Activated CD4-positive, alpha-beta T cell treated with anti-CD3 and anti-CD28 coated beads for 36 hours (primary cell): ENCODE results near the gene LAMB4. TPM values are rescaled to one million over a fixed set of nuclear protein-coding genes. Genes with fewer than 3 reads are reported as not detected.

Experiments
- ATAC-seq: fragments of 200-7000 bp; cut with Tn5 transposase; one replicate; pipeline ENCODE4 v1.10.0; 2021; ENCODE audit warnings: mild to moderate bottlenecking, moderate library complexity
- CTCF ChIA-PET: fragments of 350-600 bp; sonication (Branson Sonifier 250); formaldehyde crosslinking; loops from one replicate; lab custom pipeline; 2021; ENCODE audit warnings: antibody characterized with exemption; lab: Charles Lee
- POLR2A ChIA-PET: fragments of 350-600 bp; sonication (Branson Sonifier 250); formaldehyde crosslinking; loops from one replicate; lab custom pipeline; 2021; ENCODE audit warnings: antibody characterized with exemption, inconsistent platforms; lab: Charles Lee
- DNase-seq: peaks from one replicate; pipeline ENCODE4 v3.0.0-alpha.2; 2020
- H3K27ac Mint-ChIP-seq: one replicate; pipeline ENCODE4 v1.8.0; 2021; ENCODE audit warnings: mixed read lengths
- H3K27me3 Mint-ChIP-seq: one replicate; pipeline ENCODE4 v1.8.0; 2021; ENCODE audit warnings: mixed read lengths
- H3K36me3 Mint-ChIP-seq: one replicate; pipeline ENCODE4 v1.8.0; 2021; ENCODE audit warnings: low read depth, mixed read lengths
- H3K4me1 Mint-ChIP-seq: one replicate; pipeline ENCODE4 v1.8.0; 2021; ENCODE audit warnings: mixed read lengths
- H3K4me3 Mint-ChIP-seq: one replicate; pipeline ENCODE4 v1.8.0; 2021; ENCODE audit warnings: mild to moderate bottlenecking, moderate library complexity, mixed read lengths
- H3K9me3 Mint-ChIP-seq: one replicate; pipeline ENCODE4 v1.8.0; 2021; ENCODE audit warnings: low read depth, mixed read lengths
- intact Hi-C, 2 experiments: fragments of 100-400 bp; cut with DNase I in 1 of 2; cut with micrococcal nuclease in 1 of 2; formaldehyde crosslinking; loops; one replicate each; pipeline versions ENCODE4 v1.14.2 to v1.15.1; 2022 to 2024; cut with DNase I, micrococcal nuclease
- total RNA-seq, 2 experiments: library from RNA; stranded (reverse); gene quantifications; one replicate each; pipeline ENCODE4 v1.2.3, GENCODE V29; 2021

The LAMB4 gene
- total RNA-seq, 2 experiments from 2014 or later: not detected

DNA sequence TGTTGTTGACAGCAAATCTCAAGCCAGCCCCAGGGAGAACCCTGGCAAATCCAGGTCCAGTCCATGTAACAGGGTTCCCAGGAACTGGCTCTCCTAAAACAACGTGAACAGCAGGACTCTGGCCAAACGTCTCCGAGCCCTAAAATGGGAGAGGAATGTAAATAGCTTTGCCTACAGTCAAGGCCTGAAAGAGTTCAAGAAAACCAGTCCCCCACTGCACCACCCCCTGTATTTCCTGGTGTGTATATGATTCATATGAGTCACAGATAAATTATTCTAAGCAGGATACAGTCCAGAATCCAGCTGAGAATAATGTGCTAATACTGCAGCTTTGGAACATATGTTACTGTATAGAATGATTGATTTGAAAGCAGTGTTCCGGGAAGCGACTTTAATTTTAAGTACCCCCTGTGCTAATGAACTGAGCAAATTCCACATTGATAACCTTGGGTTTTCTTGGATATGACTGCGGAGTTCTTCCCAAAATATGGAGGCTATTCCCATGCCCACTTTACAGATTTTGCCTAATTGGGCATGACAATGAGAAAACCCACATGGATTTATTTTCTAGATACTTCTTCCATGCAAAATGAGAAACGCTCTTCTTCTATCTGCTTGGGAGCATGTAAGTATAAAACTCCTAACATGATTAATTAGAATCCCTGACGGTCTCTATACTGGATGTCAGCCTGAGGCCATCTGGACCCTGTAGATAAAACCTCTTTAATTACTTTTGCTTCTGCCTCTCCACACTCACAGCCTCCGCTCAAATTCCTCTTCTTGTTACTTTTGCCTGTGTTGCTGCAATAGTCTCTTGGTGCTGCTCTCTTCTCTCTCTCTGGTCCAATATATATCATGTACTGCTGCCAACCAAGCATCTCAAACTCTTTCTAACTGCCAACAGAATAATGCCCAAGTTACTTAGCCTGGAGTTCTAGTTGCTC lies 50.2 kb downstream of the LAMB4 start:
- DNase-seq: no peak
- Mint-ChIP-seq H3K9me3 (peaks cover 7% of the 10 kb centered on the region), H3K4me1 (no peaks in the 10 kb centered on the region), H3K27ac (no peak overlapping the region), H3K36me3 (no peaks in the 10 kb centered on the region), H3K27me3 (no peaks in the 10 kb centered on the region), H3K4me3 (no peak overlapping the region)
- CTCF ChIA-PET: no interaction called here
- POLR2A ChIA-PET: no interaction called here
- intact Hi-C loops: no loop called here
- ATAC-seq: no peak

DNA sequence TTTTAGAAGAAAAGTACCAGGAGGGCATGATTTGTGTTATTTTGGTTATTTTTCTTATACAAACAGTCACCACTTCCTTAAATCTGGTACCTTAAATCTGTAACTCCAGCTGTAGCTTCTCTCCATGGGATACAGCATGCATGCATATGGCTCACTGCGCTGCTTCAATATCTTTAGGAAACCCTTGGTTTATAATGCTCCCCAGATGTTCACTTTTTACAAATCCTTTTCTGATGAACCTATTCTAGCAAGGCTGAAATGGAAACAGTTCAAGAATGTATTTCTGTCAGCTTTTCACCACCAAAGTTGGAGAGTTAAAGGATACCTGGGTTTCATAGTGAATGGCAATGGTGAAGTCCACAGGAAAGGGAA lies 50.9 kb downstream of the LAMB4 start:
- ChIA-PET POLR2A (no interaction called here), CTCF (no interaction called here)
- intact Hi-C loops: no loop called here
- H3K36me3 Mint-ChIP-seq: no peaks in the 10 kb centered on the region
- peaks cover 7% of the 10 kb centered on the region for H3K9me3 Mint-ChIP-seq
- no peaks in the 10 kb centered on the region for H3K4me1 Mint-ChIP-seq
- ATAC-seq (no peak), DNase-seq (no peak)
- H3K27me3 Mint-ChIP-seq: no peaks in the 10 kb centered on the region
- H3K4me3 Mint-ChIP-seq: no peak overlapping the region
- no peak overlapping the region for H3K27ac Mint-ChIP-seq

DNA sequence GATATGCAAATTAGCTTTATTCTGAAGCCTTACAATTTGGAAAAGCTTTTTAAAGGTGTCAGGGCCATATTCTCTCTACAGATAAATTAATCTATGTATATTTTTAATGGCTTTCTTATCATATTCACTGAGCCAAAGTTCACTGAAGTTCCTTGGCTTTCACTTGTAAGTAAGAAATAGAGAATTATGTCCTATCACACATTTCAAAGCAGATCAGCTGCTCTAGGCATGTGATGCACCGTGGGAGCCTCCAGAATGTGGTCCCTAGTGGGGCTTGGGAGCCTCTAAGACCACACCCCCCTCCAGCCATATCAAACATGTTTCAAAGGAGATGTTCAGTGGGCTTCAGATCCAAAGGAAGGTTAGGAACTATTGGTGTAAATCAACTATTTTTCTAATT lies 51.5 kb downstream of the LAMB4 start:
- ChIA-PET CTCF (no interaction called here), POLR2A (no interaction called here)
- no peak overlapping the region for H3K4me3 Mint-ChIP-seq
- no peaks in the 10 kb centered on the region for H3K36me3 Mint-ChIP-seq
- ATAC-seq (no peak), DNase-seq (no peak)
- no peaks in the 10 kb centered on the region for H3K4me1 Mint-ChIP-seq
- intact Hi-C loops: no loop called here
- H3K9me3 Mint-ChIP-seq: peaks cover 7% of the 10 kb centered on the region
- H3K27ac Mint-ChIP-seq: no peak overlapping the region
- H3K27me3 Mint-ChIP-seq: no peaks in the 10 kb centered on the region

DNA sequence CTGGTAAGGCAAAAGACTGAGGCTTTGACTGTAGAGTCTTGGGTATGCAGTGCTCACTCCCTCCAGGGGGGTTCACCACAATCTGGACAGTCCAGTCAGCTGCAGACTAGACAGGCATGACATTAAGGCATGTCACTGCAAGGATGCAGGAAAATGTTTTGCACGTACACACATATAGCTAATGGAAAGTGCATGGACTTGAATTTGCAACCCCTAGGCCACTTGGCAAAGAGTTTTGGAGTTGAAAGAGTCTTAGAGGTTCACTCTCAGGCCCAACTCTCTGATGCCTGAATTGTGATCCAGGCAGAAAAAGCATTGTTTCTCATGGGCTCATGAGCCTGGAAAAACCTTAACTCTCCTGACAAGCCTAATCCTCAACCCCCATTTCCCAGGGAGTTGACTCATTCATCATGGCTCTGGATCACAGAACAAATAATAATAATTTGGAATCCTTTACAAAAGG lies 51.9 kb downstream of the LAMB4 start:
- Mint-ChIP-seq H3K36me3 (no peaks in the 10 kb centered on the region), H3K27me3 (no peaks in the 10 kb centered on the region), H3K27ac (no peak overlapping the region), H3K4me3 (no peak overlapping the region), H3K4me1 (no peaks in the 10 kb centered on the region), H3K9me3 (peaks cover 7% of the 10 kb centered on the region)
- DNase-seq: no peak
- intact Hi-C loops: no loop called here
- CTCF ChIA-PET: no interaction called here
- POLR2A ChIA-PET: no interaction called here
- no peak for ATAC-seq

DNA sequence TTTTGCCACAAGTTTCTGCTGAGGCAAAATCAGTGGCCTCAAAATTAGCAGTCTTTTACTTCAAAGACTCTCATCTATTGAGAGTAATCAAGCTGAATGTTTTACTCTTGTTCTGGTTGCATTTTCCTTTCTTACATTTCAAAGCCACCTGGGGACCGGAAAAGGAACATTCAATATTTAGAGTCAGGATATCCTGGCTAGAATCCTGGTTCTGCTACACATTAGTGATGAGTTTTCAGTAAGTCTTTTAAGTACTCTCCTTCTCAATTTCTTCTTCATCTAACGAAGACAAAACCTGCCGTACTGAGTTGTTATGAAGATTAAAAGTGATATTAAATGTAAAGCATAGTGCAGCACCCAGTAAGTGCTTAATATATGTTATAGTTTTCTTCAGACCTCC lies 52.5 kb downstream of the LAMB4 start:
- no peaks in the 10 kb centered on the region for H3K4me1 Mint-ChIP-seq
- H3K27ac Mint-ChIP-seq: no peak overlapping the region
- ChIA-PET POLR2A (no interaction called here), CTCF (no interaction called here)
- intact Hi-C loops: no loop called here
- no peak for ATAC-seq
- no peaks in the 10 kb centered on the region for H3K27me3 Mint-ChIP-seq
- H3K4me3 Mint-ChIP-seq: no peak overlapping the region
- H3K36me3 Mint-ChIP-seq: no peaks in the 10 kb centered on the region
- no peak for DNase-seq
- peaks cover 7% of the 10 kb centered on the region for H3K9me3 Mint-ChIP-seq

DNA sequence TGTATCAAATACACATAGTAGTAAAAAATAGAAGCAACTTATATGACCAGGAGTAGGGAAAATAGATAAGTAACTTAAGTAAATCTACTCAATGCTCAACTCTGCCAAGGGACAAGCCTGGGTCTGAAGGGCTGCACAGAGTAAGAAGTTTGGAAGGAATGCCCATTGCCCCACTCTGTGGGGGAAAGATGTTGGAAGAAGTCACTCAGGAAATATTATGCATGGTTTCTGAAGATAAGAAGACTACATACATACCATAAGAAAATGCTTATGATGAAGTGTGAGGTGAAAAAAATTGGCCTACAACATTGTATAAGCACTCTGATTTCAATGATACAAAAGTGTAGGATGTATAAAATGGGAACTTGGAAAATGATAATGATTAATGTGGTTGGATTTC lies 54.0 kb downstream of the LAMB4 start:
- H3K4me3 Mint-ChIP-seq: no peak overlapping the region
- no peak overlapping the region for H3K27ac Mint-ChIP-seq
- H3K9me3 Mint-ChIP-seq: peaks cover under 1% of the 10 kb centered on the region
- no peak for ATAC-seq
- no peaks in the 10 kb centered on the region for H3K4me1 Mint-ChIP-seq
- no peaks in the 10 kb centered on the region for H3K36me3 Mint-ChIP-seq
- intact Hi-C loops: no loop called here
- POLR2A ChIA-PET: no interaction called here
- CTCF ChIA-PET: no interaction called here
- no peaks in the 10 kb centered on the region for H3K27me3 Mint-ChIP-seq
- DNase-seq: no peak

DNA sequence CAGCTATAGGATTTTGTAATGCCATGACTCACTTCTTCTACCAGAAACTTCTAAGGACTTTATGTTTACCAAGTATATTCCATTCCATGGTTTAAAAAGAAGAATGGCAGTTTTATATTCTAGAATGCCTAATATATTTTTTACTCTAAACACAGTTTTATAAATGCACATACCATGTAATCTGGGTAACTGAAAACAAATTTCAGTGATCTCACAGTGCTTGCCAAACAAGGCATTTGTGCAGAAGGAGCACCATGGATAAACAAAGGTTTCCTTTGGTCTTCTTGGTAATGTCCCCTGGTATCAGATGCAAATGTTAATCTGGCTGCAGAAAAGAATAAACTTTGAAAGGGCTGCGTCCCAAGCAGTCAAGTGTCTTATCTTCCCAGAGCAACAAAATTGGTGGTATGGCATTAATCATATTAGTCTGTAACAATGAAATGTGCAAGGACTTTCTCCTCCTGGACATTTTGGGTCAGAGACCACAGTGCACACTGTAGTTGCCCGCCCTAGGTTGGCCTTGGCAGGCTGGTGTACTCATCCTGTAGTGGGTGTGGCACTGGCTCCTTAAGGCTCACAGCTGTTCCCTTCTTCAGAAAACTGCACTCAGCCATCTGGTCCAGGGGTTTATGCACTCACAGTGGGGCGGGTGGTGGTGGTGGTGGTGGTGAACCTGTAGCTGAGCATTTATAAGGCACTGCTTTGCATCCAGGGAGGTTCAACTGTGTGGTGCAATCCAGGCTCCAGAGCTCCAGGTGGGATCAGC lies 56.7 kb downstream of the LAMB4 start:
- ChIA-PET POLR2A (no interaction called here), CTCF (no interaction called here)
- H3K27ac Mint-ChIP-seq: no peak overlapping the region
- no peaks in the 10 kb centered on the region for H3K9me3 Mint-ChIP-seq
- H3K4me3 Mint-ChIP-seq: no peak overlapping the region
- DNase-seq (no peak), ATAC-seq (no peak)
- intact Hi-C loops: no loop called here
- H3K4me1 Mint-ChIP-seq: no peaks in the 10 kb centered on the region
- H3K36me3 Mint-ChIP-seq: no peaks in the 10 kb centered on the region
- H3K27me3 Mint-ChIP-seq: peaks cover 1% of the 10 kb centered on the region

DNA sequence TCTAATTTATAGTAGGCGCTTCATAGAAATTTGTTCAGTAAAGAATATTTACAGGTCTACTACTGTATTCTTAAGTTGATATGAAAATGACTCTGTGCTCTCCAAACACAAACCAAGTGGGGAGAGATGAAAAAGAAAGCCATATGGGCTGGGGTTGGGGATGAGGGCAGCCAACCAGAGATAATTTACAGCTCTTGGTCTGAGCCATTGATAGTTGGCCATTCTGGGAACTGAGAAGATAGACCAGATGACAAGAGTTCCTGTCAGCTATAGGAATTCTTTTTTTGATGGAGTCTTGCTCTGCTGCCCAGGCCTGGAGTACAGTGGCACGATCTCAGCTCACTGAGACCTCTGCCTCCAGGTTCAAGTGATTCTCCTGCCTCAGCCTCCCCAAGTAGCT lies 57.4 kb downstream of the LAMB4 start:
- ChIA-PET CTCF (no interaction called here), POLR2A (no interaction called here)
- Mint-ChIP-seq H3K4me1 (no peaks in the 10 kb centered on the region), H3K9me3 (no peaks in the 10 kb centered on the region), H3K27ac (no peak overlapping the region), H3K36me3 (no peaks in the 10 kb centered on the region), H3K27me3 (peaks cover 1% of the 10 kb centered on the region), H3K4me3 (no peak overlapping the region)
- ATAC-seq (no peak), DNase-seq (no peak)
- intact Hi-C loops: no loop called here

DNA sequence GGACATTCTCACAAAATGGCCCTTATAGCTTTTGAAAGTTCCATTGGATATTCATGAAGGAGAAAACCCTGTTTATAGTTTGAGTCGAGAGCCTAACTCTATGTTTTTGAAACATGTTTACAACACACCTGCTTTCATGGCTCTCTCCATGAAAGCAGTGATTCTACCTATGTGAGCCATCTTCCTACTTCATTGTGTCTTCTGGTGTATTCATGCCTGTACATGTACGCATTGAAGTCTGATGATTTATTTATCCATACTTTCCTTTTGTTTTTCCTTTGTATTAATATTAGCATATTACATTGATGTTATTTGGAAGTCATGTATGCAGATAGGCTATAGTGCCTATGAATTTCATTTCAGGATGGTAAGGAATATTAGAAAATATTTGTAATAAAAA lies 58.0 kb downstream of the LAMB4 start:
- POLR2A ChIA-PET: no interaction called here

DNA sequence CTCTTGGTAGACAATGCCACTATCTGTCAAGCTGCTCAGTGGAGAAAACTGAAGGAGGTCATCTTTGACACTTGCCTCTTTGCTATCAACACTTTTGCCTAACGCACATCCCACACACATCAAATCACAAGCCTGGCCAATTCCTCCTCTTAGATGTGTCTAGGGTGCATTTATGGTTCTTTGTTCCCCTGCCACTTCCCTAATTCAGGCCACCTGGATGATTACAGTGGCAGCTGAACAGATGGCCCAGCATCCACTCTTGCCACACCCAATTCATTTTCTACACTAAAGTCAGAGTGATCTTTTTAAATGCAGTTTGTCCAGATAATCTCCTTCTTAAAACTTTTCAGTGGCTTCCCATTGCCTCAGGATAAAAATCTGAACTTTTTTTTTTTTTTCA lies 58.6 kb downstream of the LAMB4 start:
- Mint-ChIP-seq H3K27ac (no peak overlapping the region), H3K4me3 (no peak overlapping the region), H3K9me3 (no peaks in the 10 kb centered on the region), H3K27me3 (peaks cover 1% of the 10 kb centered on the region), H3K36me3 (no peaks in the 10 kb centered on the region), H3K4me1 (no peaks in the 10 kb centered on the region)
- POLR2A ChIA-PET: no interaction called here
- CTCF ChIA-PET: interaction anchor here (0.6 kb wide), 1 partner anchor 11 kb away, joined by 6 read pairs; no protein-coding TSS in a partner anchor
- DNase-seq: no peak
- intact Hi-C loops: no loop called here
- ATAC-seq: no peak

More for the DNA sequence above, 58.0 kb downstream of the LAMB4 start:
- no peaks in the 10 kb centered on the region for H3K9me3 Mint-ChIP-seq
- H3K36me3 Mint-ChIP-seq: no peaks in the 10 kb centered on the region
- H3K27me3 Mint-ChIP-seq: peaks cover 1% of the 10 kb centered on the region
- ATAC-seq: no peak
- no peak overlapping the region for H3K27ac Mint-ChIP-seq
- no peak for DNase-seq
- intact Hi-C loops: no loop called here
- no peak overlapping the region for H3K4me3 Mint-ChIP-seq
- H3K4me1 Mint-ChIP-seq: no peaks in the 10 kb centered on the region
- CTCF ChIA-PET: no interaction called here

DNA sequence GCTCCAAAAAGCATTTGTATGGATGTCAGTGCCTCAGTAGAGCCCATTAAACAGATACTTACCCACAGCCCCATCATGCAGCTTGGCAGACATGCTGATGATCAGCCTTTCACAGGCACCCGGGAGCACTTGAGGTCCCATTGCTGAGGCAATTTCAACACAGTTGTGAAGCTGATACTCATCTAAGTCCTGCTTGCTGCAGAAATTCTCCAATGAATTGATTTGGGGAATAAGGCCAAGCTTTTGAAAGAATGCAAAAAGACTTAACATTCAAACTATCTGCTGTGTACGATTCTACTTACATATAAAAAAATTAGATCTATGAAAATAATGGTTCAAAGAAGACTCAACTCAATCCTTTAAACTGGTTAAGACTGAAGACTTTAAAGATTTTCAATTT lies 60.5 kb downstream of the LAMB4 start:
- POLR2A ChIA-PET: no interaction called here
- Mint-ChIP-seq H3K4me3 (no peak overlapping the region), H3K4me1 (no peaks in the 10 kb centered on the region), H3K27me3 (peaks cover 1% of the 10 kb centered on the region), H3K27ac (no peak overlapping the region), H3K36me3 (no peaks in the 10 kb centered on the region), H3K9me3 (no peaks in the 10 kb centered on the region)
- CTCF ChIA-PET: no interaction called here
- ATAC-seq (no peak), DNase-seq (no peak)
- intact Hi-C loops: no loop called here

DNA sequence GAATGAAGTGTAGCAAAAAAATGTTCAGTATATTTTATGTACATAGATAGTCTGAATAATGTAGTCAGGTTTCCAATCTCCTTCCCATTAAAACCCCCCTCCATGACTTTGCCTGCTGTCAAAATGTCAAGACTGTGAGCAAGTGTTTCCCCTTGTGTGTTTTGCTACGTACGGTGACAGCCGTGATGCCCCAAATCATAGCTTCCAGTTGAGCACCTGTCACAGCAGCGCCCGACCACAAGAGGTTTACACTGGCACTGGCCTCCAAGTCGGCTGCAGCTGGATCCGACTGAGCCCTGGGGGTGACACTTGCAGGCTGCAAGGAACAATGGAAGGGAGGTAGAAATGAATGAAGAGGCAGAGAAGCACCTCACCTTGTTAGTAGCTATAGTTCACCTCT lies 62.3 kb downstream of the LAMB4 start:
- H3K4me3 Mint-ChIP-seq: no peak overlapping the region
- H3K36me3 Mint-ChIP-seq: no peaks in the 10 kb centered on the region
- no peaks in the 10 kb centered on the region for H3K4me1 Mint-ChIP-seq
- DNase-seq (no peak), ATAC-seq (no peak)
- no peaks in the 10 kb centered on the region for H3K9me3 Mint-ChIP-seq
- POLR2A ChIA-PET: no interaction called here
- intact Hi-C loops: no loop called here
- peaks cover 1% of the 10 kb centered on the region for H3K27me3 Mint-ChIP-seq
- CTCF ChIA-PET: no interaction called here
- no peak overlapping the region for H3K27ac Mint-ChIP-seq
